ENCODE data around the gene NRXN3.

The NRXN3 gene

GRCh38 chr14:79724934-79725717 is 1555.0 kb downstream of the NRXN3 start:
- H3K36me3 ChIP-seq (ENCODE audit: insufficient read depth, low read length): no peaks in the 10 kb centered on the region
- no peaks in the 10 kb centered on the region for H3K79me2 ChIP-seq (ENCODE audit: control insufficient read depth, insufficient read depth, low read length, unreplicated experiment)
- no peak overlapping the region for H2AFZ ChIP-seq (ENCODE audit: low read length, unreplicated experiment)
- H3K27ac ChIP-seq (ENCODE audit: low read depth, low read length): no peak overlapping the region
- no peaks in the 10 kb centered on the region for H3K4me1 ChIP-seq (ENCODE audit: control insufficient read depth, insufficient read depth, low read length, unreplicated experiment)
- H3K27me3 ChIP-seq (ENCODE audit: insufficient read depth, low read length): no peaks in the 10 kb centered on the region
- H3K4me3 ChIP-seq (ENCODE audit: low read depth, low read length): no peak overlapping the region

GRCh38 chr14:79727900-79728299 is 1557.7 kb downstream of the NRXN3 start:
- no peaks in the 10 kb centered on the region for H3K27me3 ChIP-seq (ENCODE audit: insufficient read depth, low read length)
- H3K79me2 ChIP-seq (ENCODE audit: control insufficient read depth, insufficient read depth, low read length, unreplicated experiment): no peaks in the 10 kb centered on the region
- H2AFZ ChIP-seq (ENCODE audit: low read length, unreplicated experiment): no peak overlapping the region
- H3K27ac ChIP-seq (ENCODE audit: low read depth, low read length): no peak overlapping the region
- H3K4me3 ChIP-seq (ENCODE audit: low read depth, low read length): no peak overlapping the region
- H3K36me3 ChIP-seq (ENCODE audit: insufficient read depth, low read length): no peaks in the 10 kb centered on the region
- H3K4me1 ChIP-seq (ENCODE audit: control insufficient read depth, insufficient read depth, low read length, unreplicated experiment): peaks cover 6% of the 10 kb centered on the region

GRCh38 chr14:79728331-79728730 is 1558.2 kb downstream of the NRXN3 start:
- no peak overlapping the region for H3K27ac ChIP-seq (ENCODE audit: low read depth, low read length)
- no peak overlapping the region for H2AFZ ChIP-seq (ENCODE audit: low read length, unreplicated experiment)
- no peak overlapping the region for H3K4me3 ChIP-seq (ENCODE audit: low read depth, low read length)
- H3K27me3 ChIP-seq (ENCODE audit: insufficient read depth, low read length): no peaks in the 10 kb centered on the region
- no peaks in the 10 kb centered on the region for H3K36me3 ChIP-seq (ENCODE audit: insufficient read depth, low read length)
- no peaks in the 10 kb centered on the region for H3K79me2 ChIP-seq (ENCODE audit: control insufficient read depth, insufficient read depth, low read length, unreplicated experiment)
- peaks cover 10% of the 10 kb centered on the region for H3K4me1 ChIP-seq (ENCODE audit: control insufficient read depth, insufficient read depth, low read length, unreplicated experiment)

GRCh38 chr14:79729731-79730130 is 1559.6 kb downstream of the NRXN3 start:
- no peaks in the 10 kb centered on the region for H3K36me3 ChIP-seq (ENCODE audit: insufficient read depth, low read length)
- no peak overlapping the region for H3K27ac ChIP-seq (ENCODE audit: low read depth, low read length)
- H3K27me3 ChIP-seq (ENCODE audit: insufficient read depth, low read length): no peaks in the 10 kb centered on the region
- H3K4me3 ChIP-seq (ENCODE audit: low read depth, low read length): no peak overlapping the region
- H2AFZ ChIP-seq (ENCODE audit: low read length, unreplicated experiment): no peak overlapping the region
- peaks cover 10% of the 10 kb centered on the region for H3K4me1 ChIP-seq (ENCODE audit: control insufficient read depth, insufficient read depth, low read length, unreplicated experiment)
- H3K79me2 ChIP-seq (ENCODE audit: control insufficient read depth, insufficient read depth, low read length, unreplicated experiment): no peaks in the 10 kb centered on the region

- peaks cover 10% of the 10 kb centered on the region for H3K4me1 ChIP-seq (ENCODE audit: control insufficient read depth, insufficient read depth, low read length, unreplicated experiment)
- H3K27ac ChIP-seq (ENCODE audit: low read depth, low read length): no peak overlapping the region
- H3K4me3 ChIP-seq (ENCODE audit: low read depth, low read length): no peak overlapping the region
Measured at GRCh38 chr14:79730196-79730595, 1560.0 kb downstream of the NRXN3 start.

GRCh38 chr14:79730953-79731352 is 1560.8 kb downstream of the NRXN3 start:
- Histone ChIP-seq H3K79me2 (ENCODE audit: control insufficient read depth, insufficient read depth, low read length, unreplicated experiment) (no peaks in the 10 kb centered on the region), H3K4me3 (ENCODE audit: low read depth, low read length) (no peak overlapping the region), H3K27ac (ENCODE audit: low read depth, low read length) (no peak overlapping the region), H2AFZ (ENCODE audit: low read length, unreplicated experiment) (no peak overlapping the region), H3K27me3 (ENCODE audit: insufficient read depth, low read length) (no peaks in the 10 kb centered on the region), H3K36me3 (ENCODE audit: insufficient read depth, low read length) (no peaks in the 10 kb centered on the region), H3K4me1 (ENCODE audit: control insufficient read depth, insufficient read depth, low read length, unreplicated experiment) (peaks cover 10% of the 10 kb centered on the region)

More at GRCh38 chr14:79730196-79730595, 1560.0 kb downstream of the NRXN3 start:
- Histone ChIP-seq H3K36me3 (ENCODE audit: insufficient read depth, low read length) (no peaks in the 10 kb centered on the region), H2AFZ (ENCODE audit: low read length, unreplicated experiment) (no peak overlapping the region), H3K79me2 (ENCODE audit: control insufficient read depth, insufficient read depth, low read length, unreplicated experiment) (no peaks in the 10 kb centered on the region), H3K27me3 (ENCODE audit: insufficient read depth, low read length) (no peaks in the 10 kb centered on the region)

- Histone ChIP-seq H3K27ac (ENCODE audit: low read depth, low read length) (no peak overlapping the region), H3K27me3 (ENCODE audit: insufficient read depth, low read length) (no peaks in the 10 kb centered on the region), H3K36me3 (ENCODE audit: insufficient read depth, low read length) (no peaks in the 10 kb centered on the region), H2AFZ (ENCODE audit: low read length, unreplicated experiment) (no peak overlapping the region), H3K4me3 (ENCODE audit: low read depth, low read length) (no peak overlapping the region), H3K79me2 (ENCODE audit: control insufficient read depth, insufficient read depth, low read length, unreplicated experiment) (no peaks in the 10 kb centered on the region), H3K4me1 (ENCODE audit: control insufficient read depth, insufficient read depth, low read length, unreplicated experiment) (peaks cover 10% of the 10 kb centered on the region)
Measured at GRCh38 chr14:79732911-79733655, 1562.9 kb downstream of the NRXN3 start.

GRCh38 chr14:79734151-79734550 is 1564.0 kb downstream of the NRXN3 start:
- H3K79me2 ChIP-seq (ENCODE audit: control insufficient read depth, insufficient read depth, low read length, unreplicated experiment): no peaks in the 10 kb centered on the region
- no peak overlapping the region for H3K27ac ChIP-seq (ENCODE audit: low read depth, low read length)
- peaks cover 10% of the 10 kb centered on the region for H3K4me1 ChIP-seq (ENCODE audit: control insufficient read depth, insufficient read depth, low read length, unreplicated experiment)
- H3K36me3 ChIP-seq (ENCODE audit: insufficient read depth, low read length): no peaks in the 10 kb centered on the region
- H3K27me3 ChIP-seq (ENCODE audit: insufficient read depth, low read length): no peaks in the 10 kb centered on the region
- no peak overlapping the region for H3K4me3 ChIP-seq (ENCODE audit: low read depth, low read length)
- no peak overlapping the region for H2AFZ ChIP-seq (ENCODE audit: low read length, unreplicated experiment)

GRCh38 chr14:79734656-79735055 is 1564.5 kb downstream of the NRXN3 start:
- Histone ChIP-seq H3K79me2 (ENCODE audit: control insufficient read depth, insufficient read depth, low read length, unreplicated experiment) (no peaks in the 10 kb centered on the region), H3K27ac (ENCODE audit: low read depth, low read length) (no peak overlapping the region), H2AFZ (ENCODE audit: low read length, unreplicated experiment) (no peak overlapping the region), H3K36me3 (ENCODE audit: insufficient read depth, low read length) (no peaks in the 10 kb centered on the region), H3K27me3 (ENCODE audit: insufficient read depth, low read length) (no peaks in the 10 kb centered on the region), H3K4me3 (ENCODE audit: low read depth, low read length) (no peak overlapping the region), H3K4me1 (ENCODE audit: control insufficient read depth, insufficient read depth, low read length, unreplicated experiment) (peaks cover 10% of the 10 kb centered on the region)

- no peaks in the 10 kb centered on the region for H3K79me2 ChIP-seq (ENCODE audit: control insufficient read depth, insufficient read depth, low read length, unreplicated experiment)
- no peak overlapping the region for H3K27ac ChIP-seq (ENCODE audit: low read depth, low read length)
- no peaks in the 10 kb centered on the region for H3K36me3 ChIP-seq (ENCODE audit: insufficient read depth, low read length)
- no peaks in the 10 kb centered on the region for H3K27me3 ChIP-seq (ENCODE audit: insufficient read depth, low read length)
- H2AFZ ChIP-seq (ENCODE audit: low read length, unreplicated experiment): no peak overlapping the region
- H3K4me1 ChIP-seq (ENCODE audit: control insufficient read depth, insufficient read depth, low read length, unreplicated experiment): peaks cover 10% of the 10 kb centered on the region
- H3K4me3 ChIP-seq (ENCODE audit: low read depth, low read length): no peak overlapping the region
Measured at GRCh38 chr14:79735121-79735520, 1564.9 kb downstream of the NRXN3 start.

Data from ACC112 (cell line).